GM20431 (cell line): ENCODE measurements around the gene ZNF385C.

Source experiments
- in situ Hi-C: fragments of 300-500 bp; cut with MseI, MboI; formaldehyde crosslinking; loops from one replicate; pipeline ENCODE4 v1.15.0; 2020; ENCODE audit warnings: low sequenced_read_pairs; ENCODE audit not compliant: unreplicated experiment

Gene ZNF385C

GRCh38 chr17:42087042-42087701 lies 11.1 kb downstream of the ZNF385C start:
- in situ Hi-C loops, result no loop called here

- in situ Hi-C loops, result no loop called here
These were observed 16.6 kb downstream of the ZNF385C start for GRCh38 chr17:42081516-42082129.

- in situ Hi-C loops, result no loop called here
These were observed 18.7 kb downstream of the ZNF385C start for GRCh38 chr17:42079541-42079940.

GRCh38 chr17:42078396-42079043 lies 19.8 kb downstream of the ZNF385C start:
- in situ Hi-C loops, result no loop called here

- in situ Hi-C loops, result no loop called here
These were observed 20.5 kb downstream of the ZNF385C start for GRCh38 chr17:42077755-42078154.

- in situ Hi-C loops, result no loop called here
These were observed 21.3 kb downstream of the ZNF385C start for GRCh38 chr17:42076797-42077559.

- in situ Hi-C loops, result no loop called here
These were observed 22.5 kb downstream of the ZNF385C start for GRCh38 chr17:42075789-42076188.

GRCh38 chr17:42072323-42073187 lies 25.7 kb downstream of the ZNF385C start:
- in situ Hi-C loops, result no loop called here

GRCh38 chr17:42071810-42072209 lies 26.5 kb downstream of the ZNF385C start:
- in situ Hi-C loops, result no loop called here

- in situ Hi-C loops, result no loop called here
These were observed 29.3 kb downstream of the ZNF385C start for GRCh38 chr17:42068979-42069378.

- in situ Hi-C loops, result no loop called here
These were observed 30.7 kb downstream of the ZNF385C start for GRCh38 chr17:42067371-42068091.

- in situ Hi-C loops, result no loop called here
These were observed 33.1 kb downstream of the ZNF385C start for GRCh38 chr17:42065201-42065600.

- in situ Hi-C loops, result no loop called here
These were observed 35.6 kb downstream of the ZNF385C start for GRCh38 chr17:42062681-42063080.

- in situ Hi-C loops, result no loop called here
These were observed 36.4 kb downstream of the ZNF385C start for GRCh38 chr17:42061646-42062487.

GRCh38 chr17:42060231-42060630 lies 38.0 kb downstream of the ZNF385C start:
- in situ Hi-C loops, result no loop called here

- in situ Hi-C loops, result no loop called here
These were observed 38.5 kb downstream of the ZNF385C start for GRCh38 chr17:42059815-42060214.

- in situ Hi-C loops, result no loop called here
These were observed 40.2 kb downstream of the ZNF385C start for GRCh38 chr17:42058063-42058462.

- in situ Hi-C loops, result no loop called here
These were observed 41.6 kb downstream of the ZNF385C start for GRCh38 chr17:42056635-42057034.
